ENCODE data around the gene HBA1.
"Not testable (repeated sequence)": the region's sequence is repeated elsewhere in the genome, so short reads cannot be mapped to it uniquely, and the experiment has no call there.

Gene HBA1

GRCh38 chr16:154217-155030 lies 22.1 kb upstream of the HBA1 start:
- DNase-seq (ENCODE audit: low read depth, low spot score) = no peak
- no peak overlapping the region for H3K4me3 ChIP-seq (ENCODE audit: low read length)

DNA sequence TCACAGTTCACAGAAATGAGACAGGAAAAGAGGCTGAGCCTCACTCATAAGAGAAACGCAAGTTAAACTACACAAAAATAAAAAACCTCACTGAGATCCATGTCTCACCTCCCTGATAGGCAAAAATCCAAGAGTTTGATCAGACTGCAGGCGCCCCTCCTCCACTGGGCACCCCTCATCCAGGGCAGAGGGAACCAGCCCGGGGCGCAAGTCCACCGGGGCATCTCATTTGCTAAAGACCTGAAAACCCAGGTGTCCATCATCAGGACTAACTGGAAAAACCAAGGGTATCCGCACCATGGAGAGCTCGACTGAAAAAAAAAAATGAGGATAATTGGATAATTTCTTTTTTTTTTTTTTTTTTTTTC lies 21.5 kb upstream of the HBA1 start:
- H3K4me3 ChIP-seq (ENCODE audit: low read length) = no peak overlapping the region
- no peak for DNase-seq (ENCODE audit: low read depth, low spot score)

- no peak for DNase-seq (ENCODE audit: low read depth, low spot score)
- no peak overlapping the region for H3K4me3 ChIP-seq (ENCODE audit: low read length)
Observed at GRCh38 chr16:159136-159849, 17.2 kb upstream of the HBA1 start.

DNA sequence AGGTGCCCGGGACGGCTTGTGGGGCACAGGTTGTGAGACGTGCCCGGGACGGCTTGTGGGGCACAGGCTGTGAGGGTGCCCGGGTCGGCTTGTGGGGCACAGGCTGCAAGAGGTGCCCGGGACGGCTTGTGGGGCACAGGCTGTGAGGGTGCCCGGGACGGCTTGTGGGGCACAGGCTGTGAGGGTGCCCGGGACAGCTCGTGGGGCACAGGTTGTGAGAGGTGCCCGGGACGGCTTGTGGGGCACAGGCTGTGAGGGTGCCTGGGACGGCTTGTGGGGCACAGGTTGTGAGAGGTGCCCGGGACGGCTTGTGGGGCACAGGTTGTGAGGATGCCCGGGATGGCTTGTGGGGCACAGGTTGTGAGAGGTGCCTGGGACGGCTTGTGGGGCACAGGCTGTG lies 16.2 kb upstream of the HBA1 start:
- H3K4me3 ChIP-seq (ENCODE audit: low read length); DNase-seq (ENCODE audit: low read depth, low spot score): not testable (repeated sequence)

DNA sequence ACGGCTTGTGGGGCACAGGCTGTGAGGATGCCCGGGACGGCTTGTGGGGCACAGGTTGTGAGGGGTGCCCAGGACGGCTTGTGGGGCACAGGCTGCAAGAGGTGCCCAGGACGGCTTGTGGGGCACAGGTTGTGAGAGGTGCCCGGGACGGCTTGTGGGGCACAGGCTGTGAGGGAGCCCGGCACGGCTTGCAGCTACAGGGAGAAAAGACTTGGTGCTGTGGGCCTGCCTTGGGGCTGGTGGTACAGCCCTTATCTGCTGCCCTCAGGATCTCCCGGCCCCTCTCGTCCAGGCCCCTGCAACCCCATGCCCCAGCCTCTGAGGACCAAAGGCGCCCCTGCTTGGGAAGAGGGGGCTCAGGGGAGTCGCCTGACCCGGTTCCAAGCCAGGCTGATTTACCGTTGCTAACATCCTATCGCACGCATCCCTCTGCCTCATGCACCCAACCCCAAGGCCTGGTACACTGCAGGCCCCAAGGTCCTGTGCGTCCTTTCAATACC lies 15.7 kb upstream of the HBA1 start:
- DNase-seq (ENCODE audit: low read depth, low spot score) = no peak
- no peak overlapping the region for H3K4me3 ChIP-seq (ENCODE audit: low read length)

DNA sequence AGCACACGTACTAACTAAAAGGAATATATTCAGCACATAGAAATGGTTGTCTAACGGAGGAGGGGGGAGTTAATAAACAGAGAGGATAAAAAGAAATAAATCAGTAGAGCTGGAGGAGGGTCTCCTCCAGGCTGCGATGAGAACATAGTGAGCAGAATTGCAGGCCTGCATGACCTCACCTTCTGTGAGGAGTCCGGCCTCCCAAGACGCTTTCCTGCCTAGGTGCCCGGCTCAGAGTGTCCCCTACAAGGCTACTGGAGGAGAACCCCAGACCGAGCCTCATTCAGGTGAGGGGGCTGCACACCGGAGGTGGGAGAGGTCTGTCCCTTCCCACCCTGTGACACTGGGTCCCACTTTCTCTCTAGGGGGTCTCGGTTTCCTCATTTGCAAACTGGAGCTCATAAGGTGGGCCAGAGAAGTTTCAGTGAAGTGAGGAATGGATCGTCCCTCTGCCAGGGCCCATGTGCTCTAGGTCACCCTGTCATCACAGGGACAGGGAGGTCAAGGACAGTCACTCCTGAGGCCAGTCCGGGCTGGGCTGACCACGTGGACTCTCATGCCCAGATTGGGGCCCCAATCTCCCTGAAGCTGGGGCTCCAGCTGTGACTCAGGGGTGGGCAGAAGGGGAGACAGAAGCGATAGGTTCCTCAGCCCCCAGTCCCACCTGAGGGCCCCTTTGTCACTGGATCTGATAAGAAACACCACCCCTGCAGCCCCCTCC lies 14.0 kb upstream of the HBA1 start:
- no peak for DNase-seq (ENCODE audit: low read depth, low spot score)
- no peak overlapping the region for H3K4me3 ChIP-seq (ENCODE audit: low read length)

- DNase-seq (ENCODE audit: low read depth, low spot score); H3K4me3 ChIP-seq (ENCODE audit: low read length): not testable (repeated sequence)
Observed at GRCh38 chr16:163139-163538, 13.3 kb upstream of the HBA1 start.

GRCh38 chr16:163696-164095 lies 12.8 kb upstream of the HBA1 start:
- not testable (repeated sequence) for H3K4me3 ChIP-seq (ENCODE audit: low read length); DNase-seq (ENCODE audit: low read depth, low spot score)

DNA sequence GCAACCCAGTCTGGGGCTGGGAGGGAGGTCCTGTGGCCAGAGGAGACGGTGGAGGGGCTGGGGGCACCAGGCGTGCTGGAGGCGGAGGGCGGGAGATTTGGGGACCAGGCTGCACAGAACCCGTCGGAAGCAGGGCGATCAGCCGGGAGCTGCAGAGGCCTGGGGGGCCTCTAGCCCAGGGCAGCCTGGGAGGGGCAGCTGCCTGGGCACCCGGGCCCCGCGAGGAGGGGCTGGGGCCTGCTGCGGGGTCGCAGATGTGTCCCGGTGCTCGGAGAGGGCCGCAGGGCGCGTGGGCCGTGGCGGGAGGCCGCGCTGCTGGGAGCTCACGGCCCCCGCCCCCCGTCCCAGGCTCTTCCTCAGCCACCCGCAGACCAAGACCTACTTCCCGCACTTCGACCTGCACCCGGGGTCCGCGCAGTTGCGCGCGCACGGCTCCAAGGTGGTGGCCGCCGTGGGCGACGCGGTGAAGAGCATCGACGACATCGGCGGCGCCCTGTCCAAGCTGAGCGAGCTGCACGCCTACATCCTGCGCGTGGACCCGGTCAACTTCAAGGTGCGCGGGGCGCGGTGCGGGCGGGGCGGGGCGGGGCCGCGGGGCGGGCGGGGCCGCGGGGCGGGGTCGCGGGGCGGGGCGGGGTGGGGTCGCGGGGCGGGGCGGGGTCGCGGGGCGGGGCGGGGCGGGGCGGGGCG lies 12.2 kb upstream of the HBA1 start:
- DNase-seq (ENCODE audit: low read depth, low spot score) = not testable (repeated sequence)

DNA sequence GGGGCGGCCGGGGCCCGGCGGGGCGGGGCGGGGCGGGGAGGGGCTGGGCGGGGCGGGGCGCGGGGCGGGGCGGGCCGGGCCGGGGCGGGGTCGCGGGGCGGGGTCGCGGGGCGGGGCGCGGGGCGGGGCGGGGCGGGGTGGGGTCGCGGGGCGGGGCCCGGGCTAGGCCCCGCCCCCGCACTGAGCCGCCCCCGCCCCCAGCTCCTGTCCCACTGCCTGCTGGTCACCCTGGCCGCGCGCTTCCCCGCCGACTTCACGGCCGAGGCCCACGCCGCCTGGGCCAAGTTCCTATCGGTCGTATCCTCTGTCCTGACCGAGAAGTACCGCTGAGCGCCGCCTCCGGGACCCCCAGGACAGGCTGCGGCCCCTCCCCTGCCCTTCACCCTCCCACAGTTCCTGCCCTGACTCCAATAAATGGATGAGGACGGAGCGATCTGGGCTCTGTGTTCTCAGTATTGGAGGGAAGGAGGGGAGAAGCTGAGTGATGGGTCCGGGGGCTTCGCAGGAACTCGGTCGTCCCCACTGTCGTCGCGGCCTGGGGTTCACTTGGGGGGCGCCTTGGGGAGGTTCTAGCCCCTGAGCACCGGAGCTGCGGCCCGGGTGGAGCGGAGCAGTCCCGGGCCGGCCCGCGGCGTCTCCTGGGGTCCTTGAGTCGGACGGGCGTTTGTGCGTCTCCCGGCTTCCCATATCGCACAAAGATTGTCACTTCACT lies 11.5 kb upstream of the HBA1 start:
- DNase-seq (ENCODE audit: low read depth, low spot score) = no peak
- no peak overlapping the region for H3K4me3 ChIP-seq (ENCODE audit: low read length)

More for the DNA sequence above, 12.2 kb upstream of the HBA1 start:
- H3K4me3 ChIP-seq (ENCODE audit: low read length) = not testable (repeated sequence)

- H3K4me3 ChIP-seq (ENCODE audit: low read length) = no peak within 1 kb of the TSS
- DNase-seq (ENCODE audit: low read depth, low spot score) = no peak
Observed at GRCh38 chr16:165539-166374, 10.7 kb upstream of the HBA1 start, which contains the start of gene HBM. Gene HBM, plus strand, starts transcription at chr16:165978. Its CDS starts 20 bp downstream, at chr16:165998.

DNA sequence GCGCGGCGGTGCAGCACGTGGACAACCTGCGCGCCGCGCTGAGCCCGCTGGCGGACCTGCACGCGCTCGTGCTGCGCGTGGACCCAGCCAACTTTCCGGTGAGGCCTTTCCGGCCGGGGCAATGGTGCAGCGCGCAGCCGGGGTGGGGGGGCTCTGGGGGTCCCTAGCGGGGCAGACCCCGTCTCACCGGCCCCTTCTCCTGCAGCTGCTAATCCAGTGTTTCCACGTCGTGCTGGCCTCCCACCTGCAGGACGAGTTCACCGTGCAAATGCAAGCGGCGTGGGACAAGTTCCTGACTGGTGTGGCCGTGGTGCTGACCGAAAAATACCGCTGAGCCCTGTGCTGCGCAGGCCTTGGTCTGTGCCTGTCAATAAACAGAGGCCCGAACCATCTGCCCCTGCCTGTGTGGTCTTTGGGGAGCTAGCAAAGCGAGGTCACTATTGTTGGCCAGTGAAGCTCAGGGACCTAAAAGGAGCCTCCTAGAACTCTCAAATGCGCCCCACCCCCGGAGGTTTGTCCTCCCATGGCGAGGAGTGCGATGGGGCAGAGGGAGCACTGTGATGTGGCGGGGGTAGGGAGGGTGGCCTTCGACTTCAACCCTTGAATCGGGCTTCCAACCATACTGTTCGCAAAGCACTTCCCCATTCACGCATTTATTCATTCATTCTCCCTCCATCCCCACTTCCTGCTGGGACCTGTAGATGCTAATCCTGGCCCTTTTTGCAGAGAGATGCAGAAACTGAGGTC lies 9.9 kb upstream of the HBA1 start:
- H3K4me3 ChIP-seq (ENCODE audit: low read length) = no peak overlapping the region
- no peak for DNase-seq (ENCODE audit: low read depth, low spot score)

- H3K4me3 ChIP-seq (ENCODE audit: low read length) = no peak overlapping the region
- DNase-seq (ENCODE audit: low read depth, low spot score) = no peak
Observed at GRCh38 chr16:167122-167690, 9.3 kb upstream of the HBA1 start.

DNA sequence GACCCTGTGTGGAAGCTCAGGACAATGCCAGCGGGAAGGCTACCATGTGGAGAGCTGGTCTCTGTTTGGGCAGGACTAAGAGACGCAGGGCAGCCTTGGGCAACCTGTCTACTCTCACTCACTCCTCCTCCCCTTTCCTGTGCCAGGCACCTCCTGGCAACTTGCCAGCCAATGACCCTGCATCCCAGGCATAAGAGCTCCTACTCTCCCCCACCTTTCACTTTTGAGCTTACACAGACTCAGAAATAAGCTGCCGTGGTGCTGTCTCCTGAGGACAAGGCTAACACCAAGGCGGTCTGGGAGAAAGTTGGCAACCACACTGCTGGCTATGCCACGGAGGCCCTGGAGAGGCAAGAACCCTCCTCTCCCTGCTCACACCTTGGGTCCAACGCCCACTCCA lies 8.1 kb upstream of the HBA1 start:
- no peak for DNase-seq (ENCODE audit: low read depth, low spot score)
- H3K4me3 ChIP-seq (ENCODE audit: low read length) = no peak overlapping the region

DNA sequence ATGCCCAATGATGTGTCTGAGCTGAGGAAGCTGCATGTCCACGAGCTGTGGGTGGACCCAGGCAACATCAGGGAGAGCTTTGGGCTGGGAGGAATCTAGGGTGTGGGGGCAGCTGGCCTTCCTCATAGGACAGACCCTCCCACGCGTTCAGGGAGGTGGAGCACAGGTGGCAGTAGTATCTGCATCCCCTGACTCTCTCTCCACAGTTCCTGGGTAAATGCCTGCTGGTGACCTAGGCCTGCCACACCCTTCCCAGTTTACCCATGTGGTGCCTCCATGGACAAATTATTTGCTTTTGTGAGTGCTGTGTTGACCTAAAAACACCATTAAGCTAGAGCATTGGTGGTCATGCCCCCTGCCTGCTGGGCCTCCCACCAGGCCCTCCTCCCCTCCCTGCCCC lies 7.5 kb upstream of the HBA1 start:
- no peak overlapping the region for H3K4me3 ChIP-seq (ENCODE audit: low read length)
- no peak for DNase-seq (ENCODE audit: low read depth, low spot score)

- not testable (repeated sequence) for H3K4me3 ChIP-seq (ENCODE audit: low read length); DNase-seq (ENCODE audit: low read depth, low spot score)
Observed at GRCh38 chr16:170088-170507, 6.4 kb upstream of the HBA1 start.

- DNase-seq (ENCODE audit: low read depth, low spot score) = no peak
- no peak overlapping the region for H3K4me3 ChIP-seq (ENCODE audit: low read length)
Observed at GRCh38 chr16:170788-171187, 5.7 kb upstream of the HBA1 start.
